NCI-H2196 (cell line): ENCODE measurements around the gene GMDS.

Experiments
- DNase-seq: peaks from one replicate; lab custom pipeline; 2025; ENCODE audit not compliant: unreplicated experiment; lab: John Stamatoyannopoulos, UW

The GMDS gene

DNA sequence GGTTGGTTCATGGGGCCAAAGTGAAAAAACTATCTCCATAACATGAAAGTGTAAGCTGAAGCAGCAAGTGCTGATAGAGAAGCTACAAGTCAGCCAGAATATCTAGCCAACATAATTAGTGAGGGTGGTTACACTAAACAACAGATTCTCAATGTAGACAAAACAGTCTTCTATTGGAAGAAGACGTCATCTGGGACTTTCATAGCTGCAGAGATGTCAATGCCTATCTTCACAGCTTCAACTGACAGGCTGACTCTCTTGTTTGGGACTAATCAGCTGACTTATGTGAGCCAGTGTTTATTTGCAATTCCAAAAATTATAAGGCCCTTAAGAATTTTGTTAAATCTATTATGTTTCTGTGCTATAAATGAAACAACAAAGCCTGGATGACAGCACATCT lies 63.2 kb downstream of the GMDS start:
- no peak for DNase-seq

DNA sequence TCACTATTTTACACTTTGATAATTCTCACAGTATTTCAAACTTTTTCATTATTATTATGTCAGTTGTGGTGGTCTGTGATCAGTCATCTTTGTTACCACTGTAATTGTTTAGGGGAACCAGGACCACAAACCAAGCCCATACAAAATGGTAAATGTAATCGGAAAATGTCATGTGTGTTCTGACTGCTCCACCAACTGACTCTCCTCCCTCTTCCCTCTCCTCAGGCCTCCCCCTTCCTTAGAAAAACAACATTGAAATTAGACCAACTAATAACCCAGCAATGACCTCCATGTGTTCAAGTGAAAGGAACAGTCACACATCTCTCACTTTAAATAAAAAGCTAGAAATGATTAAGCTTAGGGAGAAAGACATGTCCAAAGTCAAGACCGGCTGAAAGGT lies 63.8 kb downstream of the GMDS start:
- no peak for DNase-seq

DNA sequence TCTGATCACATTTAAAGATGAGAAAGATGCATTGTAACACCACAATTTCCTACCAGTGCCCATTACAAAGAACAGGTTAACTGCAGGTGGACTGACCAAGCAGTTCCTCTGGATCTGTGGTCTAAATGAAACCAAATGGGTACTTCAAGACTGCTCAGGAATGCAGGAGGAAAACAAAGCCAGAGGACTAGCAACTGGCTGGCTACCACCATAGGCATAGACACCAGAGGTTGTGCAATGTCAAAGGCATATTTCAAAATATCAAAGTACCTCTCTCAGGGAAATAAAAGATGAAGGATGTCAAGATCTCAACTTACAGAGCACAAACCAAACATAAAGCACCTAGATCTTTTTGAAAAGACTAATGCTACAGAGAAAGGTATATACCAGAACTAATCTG lies 65.5 kb downstream of the GMDS start:
- no peak for DNase-seq

DNA sequence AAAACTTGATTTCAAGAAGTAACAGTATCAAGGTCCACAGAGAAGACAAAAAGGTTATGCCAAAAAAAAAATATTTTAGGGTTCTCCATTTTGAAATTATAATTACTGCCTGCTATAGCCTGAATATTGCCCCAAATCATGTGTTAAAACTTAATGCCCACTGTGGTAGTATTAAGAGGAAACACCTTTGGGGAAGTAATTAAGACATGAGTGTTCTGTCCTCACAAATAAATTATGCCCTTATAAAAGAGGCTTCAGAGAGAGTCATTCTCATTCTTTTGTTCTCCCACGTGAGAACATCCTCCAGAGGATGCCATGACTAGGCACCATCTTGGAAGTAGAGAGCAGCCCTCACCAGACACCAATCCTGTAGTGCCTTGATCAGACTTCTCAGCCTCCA lies 66.2 kb downstream of the GMDS start:
- no peak for DNase-seq

DNA sequence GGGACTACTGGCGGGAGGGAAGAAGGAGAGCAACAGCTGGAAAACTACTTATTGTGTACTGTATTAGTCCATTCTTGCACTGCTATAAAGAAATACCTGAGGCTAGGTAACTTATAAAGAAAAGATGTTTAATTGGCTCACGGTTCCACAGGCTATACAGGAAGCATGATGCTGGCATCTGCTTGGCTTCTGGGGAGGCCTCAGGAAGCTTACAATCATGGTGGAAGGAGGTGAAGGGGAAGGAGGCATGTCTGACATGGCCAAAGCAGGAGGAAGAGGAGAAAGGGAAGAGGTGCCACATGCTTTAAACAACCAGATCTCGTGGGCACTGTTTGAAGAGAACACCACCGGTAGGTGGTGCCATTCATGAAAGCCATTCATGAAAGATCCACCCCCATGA lies 67.3 kb downstream of the GMDS start:
- DNase-seq = no peak

DNA sequence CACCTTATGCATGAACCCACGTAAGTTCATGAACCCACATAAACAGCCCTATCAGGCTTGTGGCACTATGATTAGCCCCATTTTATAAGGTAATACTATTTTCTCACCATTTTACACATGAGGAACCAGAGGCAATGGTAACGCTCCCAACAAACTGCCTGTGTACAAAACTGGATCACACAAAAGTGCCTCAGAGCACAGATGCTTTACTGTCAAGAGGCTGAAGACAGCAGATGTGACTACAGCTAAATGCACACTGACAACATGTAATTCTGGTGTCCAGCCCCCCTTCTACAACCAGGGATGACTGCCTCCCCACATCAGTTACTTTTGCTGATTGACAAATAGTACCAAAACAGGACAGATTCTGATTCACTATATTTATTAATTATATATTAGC lies 69.6 kb downstream of the GMDS start:
- no peak for DNase-seq

DNA sequence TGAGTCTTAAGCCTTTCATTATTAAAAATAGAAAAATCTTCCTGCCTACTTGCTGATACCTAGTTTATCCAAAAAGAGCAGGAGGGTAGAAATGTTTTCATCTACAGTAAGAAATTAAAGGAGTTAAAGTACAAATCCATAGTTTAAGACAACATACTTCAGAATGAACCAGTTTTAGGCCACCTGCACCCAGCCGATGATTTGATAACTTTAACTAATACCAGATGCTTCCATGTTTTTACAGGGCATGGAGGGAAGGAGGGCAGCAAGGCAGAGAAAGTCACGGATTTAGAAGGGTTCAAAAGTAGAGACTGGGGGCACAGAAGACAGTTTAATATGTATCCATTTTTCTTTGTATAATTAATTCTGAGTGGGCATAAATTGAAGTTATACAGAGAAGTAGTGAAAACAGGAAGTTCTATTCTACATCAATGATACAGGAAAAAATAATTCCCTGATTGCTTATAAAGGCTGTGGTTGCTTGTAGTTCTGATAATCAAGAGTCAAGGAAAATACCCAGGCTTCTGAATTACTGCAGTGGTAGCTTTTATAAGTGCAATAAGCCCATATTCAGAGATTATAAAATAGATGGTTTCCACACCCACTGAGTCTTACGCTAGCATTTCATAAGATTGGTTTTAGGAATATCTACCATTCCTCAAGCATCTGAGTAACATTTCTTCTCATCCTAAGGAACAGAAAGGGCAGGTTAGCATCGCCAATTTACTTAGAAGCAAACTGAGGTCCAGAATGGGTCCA lies 72.0 kb downstream of the GMDS start:
- no peak for DNase-seq

DNA sequence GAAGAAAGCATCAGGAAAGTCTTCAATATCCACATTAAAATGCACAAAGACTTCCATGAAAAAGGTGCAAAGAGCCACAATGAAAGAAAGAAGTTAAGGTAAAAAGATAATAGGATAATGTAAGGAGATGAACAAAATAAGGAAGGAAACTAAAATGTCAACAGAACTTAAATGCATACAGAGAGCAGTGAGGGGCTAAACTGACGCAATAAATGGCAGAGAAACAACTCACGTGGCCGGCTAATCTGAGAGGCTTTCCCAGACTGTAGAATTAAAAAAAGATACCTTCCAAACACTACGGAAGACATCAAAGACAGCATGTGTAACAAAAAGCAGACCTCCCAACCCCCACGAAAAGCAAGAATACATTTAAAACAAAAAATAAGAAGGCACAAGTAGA lies 73.7 kb downstream of the GMDS start:
- DNase-seq = no peak

DNA sequence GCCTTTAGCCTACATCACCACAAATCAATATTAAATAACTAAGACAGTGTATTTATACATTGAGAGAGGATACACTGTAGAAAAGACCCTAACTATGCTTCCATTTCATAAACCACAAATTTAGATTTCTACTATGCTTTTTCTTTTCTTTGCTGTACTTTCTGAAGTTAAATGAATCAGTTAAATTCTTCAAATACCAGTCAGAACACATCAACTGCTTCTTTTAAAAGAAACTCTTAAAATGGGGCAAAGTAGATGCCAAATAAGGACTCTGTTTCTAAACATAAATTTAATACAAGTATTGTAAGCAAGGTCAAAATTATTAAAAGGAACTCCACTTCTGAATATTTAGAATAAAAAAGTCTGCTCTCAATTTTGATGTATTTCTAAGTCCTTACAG lies 76.9 kb downstream of the GMDS start:
- DNase-seq = no peak

DNA sequence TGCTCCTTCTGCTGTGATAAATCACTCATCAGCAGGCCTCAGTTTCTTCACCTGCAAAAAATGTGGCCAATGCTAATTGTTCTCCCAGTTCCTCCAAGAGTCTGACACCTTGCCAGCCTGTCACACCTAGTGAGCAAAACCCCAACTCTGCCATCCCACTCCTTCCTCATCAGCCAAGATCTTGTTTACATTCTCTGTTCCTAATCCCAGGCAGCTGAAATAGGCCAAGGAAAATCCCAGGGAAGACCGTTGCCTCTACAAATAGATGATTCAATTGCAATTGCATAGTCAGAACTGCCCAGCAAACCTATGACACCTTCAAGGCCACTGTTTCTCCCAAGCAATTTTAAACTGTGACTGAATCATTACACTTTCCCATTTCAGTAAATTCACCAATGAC lies 78.7 kb downstream of the GMDS start:
- no peak for DNase-seq

DNA sequence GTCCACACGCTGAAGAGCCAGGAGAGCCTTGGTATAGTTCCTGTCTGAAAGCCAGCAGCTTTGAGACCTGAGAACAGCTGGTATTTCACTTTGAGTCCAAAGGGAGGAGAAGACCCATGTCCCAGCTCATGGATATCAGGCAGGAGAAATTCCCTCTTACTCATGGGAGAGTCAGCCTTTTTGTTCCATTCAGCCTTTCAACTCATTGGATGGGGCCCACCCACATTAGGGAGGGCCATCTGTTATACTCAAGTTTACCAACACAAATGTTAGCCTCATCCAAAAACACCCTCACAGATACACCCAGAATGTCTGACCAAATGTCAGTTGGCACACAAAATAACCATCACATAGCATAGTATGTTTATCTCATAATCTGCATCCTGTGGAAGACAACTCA lies 80.1 kb downstream of the GMDS start:
- no peak for DNase-seq

DNA sequence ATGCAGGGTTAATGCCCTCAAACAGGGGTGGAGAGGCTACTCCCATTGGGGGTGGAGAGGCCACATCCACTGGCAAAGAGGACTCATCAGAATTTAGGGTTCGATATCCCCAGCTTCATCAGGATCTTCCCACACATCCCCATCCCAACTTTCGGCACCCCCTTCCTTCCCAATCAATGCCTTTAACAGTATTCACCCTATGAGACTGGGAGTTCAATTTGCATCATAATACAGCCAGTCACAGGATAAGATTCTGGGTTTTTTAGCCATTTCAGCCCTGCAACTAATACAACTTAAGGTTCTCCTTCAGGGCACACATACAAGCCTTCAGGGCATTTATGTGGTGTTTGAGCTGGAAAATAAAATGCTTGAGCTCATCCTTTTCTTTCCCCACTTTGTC lies 80.9 kb downstream of the GMDS start:
- no peak for DNase-seq

DNA sequence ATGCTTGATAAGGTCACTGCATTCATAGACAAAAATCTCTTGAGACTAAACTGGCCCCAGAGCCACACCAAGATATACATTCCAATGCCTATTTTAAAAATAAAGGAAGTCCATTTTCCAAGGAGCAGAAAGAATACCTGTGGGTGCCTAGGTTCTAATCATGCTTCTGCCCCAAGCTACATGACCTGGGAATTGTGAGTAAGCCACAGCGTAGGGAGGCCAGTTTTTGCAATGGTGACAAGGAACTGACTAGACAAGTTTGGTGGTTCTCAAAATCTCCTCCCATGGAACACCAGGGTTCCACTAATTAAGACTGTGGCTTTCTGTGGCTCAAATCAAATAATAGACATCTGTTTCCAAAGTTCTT lies 83.3 kb downstream of the GMDS start:
- DNase-seq = no peak

DNA sequence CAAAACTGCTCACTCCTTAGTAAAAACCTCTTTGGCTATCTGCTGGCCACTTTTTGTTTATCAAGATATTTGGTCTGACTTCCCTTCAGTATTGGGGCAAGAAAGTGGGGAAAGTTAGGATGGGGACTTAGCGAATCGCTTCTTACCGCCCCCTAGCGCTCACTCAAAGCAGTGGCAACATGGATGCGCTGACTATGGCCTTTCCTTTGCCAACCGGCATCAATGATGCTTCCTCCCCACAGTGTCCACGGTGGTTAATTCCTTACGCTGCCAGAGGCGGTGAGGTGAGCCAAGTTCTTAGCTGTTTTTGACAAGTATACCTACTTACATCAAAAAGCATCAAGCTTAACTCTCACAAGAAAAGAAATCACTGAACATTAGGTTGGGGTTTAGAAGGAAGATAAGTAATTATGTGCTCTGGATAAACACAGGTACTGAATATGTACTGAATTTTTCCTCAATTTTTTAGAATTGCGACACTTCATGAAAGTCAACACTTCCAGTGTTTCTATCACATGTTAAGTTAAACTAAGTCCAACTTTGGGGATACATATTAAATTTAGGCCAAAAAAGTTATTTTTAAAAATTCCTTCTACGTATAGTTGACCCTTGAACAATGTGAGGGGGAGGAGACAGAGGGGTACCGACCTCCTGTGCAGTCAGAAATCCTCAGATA lies 86.7 kb downstream of the GMDS start:
- DNase-seq = no peak

DNA sequence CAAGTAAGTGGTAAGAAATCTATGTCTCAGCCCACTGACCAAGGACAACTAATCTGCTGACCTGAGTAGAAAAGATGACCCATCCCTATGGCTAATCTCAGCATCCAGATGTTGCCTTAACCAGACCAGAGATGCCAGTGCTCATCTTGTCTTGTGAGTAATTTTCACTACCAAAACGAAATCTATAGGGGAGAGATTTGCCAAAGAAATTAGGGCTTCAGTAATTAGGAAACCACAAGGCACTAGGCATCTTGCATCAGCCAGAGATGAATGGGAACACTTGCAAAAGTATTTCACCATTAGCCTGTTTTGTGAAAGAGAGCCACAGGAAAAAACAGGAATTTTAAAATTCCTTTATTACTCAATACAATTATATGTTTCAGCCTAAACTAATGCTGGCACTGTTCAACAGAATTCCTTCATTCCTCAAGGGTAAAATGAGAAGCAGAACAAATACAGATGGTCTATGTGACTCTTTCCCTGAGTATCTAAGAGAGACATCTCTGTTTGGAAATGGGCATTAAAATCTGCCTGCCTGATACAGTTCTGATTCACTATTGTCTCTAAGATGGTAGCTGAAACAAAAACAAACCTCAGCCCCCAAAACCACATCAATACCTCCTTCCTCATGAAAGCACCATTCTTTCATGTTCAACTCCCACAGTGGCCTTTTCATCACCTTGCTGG lies 87.8 kb downstream of the GMDS start:
- no peak for DNase-seq

DNA sequence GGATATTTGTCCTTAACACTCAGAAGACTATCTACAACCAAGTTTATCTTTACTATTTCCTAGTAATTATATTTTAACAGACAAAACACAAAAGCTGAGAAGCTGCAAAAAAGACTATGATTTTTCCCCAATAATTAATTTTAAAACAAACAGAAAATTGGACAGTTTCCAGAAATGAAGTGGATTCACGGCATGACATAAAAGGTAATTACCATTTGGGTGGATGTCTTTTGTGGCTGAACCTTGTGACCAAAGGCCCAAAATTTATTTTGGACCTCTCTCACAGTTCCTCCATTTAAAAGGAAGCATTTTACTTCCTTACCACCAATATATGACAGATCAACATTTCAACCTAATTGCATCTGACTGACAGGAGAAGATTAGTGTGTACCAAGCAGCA lies 90.2 kb downstream of the GMDS start:
- peak; percentile 18 for DNase-seq

DNA sequence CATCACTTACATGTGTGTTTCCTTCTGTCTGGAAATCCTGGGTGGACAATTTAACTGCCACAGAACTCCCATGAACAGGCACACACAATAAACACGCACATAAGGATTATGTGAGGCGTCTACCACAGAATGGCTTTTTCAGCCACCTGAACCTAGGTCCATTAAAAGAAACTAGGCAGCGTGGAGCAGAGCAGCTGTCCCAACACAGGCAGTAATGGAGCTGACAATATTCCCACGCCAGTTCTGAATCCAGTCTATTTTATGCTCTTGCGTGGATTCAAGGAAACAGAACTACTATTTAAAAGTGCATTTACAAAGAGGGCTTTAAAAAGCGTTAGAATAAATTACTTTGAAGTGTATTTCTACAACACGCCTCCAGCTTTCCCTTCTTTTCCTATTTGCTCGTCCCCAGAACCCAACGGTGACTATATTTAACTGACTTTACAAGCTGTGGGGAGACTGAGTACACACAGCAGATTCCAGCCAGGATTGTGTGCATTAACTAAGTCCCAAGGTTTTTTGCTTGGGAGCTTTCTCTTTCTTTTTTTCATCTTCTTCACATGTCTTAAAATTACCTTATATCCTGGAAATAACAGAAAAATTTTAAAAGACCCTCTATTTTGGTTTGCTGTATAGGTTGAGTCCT lies 95.9 kb downstream of the GMDS start:
- DNase-seq = no peak

DNA sequence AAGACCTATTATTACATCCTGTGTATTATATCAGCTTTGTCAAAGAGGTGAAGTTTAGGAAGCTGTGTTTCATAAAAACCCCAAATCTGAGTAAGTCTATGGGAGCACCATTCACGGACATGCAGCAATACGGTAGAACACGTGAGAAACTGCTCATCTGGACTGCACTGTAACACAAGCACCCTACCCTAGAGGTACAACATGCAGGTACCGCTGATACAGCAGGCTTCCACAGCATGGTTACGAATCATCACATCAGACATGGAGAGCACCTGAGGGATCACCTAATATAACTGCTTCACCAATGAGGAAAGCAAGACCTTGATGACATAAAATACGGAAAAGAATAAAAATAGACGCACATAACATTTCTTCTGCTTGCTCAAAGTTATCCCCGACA lies 96.7 kb downstream of the GMDS start:
- no peak for DNase-seq

DNA sequence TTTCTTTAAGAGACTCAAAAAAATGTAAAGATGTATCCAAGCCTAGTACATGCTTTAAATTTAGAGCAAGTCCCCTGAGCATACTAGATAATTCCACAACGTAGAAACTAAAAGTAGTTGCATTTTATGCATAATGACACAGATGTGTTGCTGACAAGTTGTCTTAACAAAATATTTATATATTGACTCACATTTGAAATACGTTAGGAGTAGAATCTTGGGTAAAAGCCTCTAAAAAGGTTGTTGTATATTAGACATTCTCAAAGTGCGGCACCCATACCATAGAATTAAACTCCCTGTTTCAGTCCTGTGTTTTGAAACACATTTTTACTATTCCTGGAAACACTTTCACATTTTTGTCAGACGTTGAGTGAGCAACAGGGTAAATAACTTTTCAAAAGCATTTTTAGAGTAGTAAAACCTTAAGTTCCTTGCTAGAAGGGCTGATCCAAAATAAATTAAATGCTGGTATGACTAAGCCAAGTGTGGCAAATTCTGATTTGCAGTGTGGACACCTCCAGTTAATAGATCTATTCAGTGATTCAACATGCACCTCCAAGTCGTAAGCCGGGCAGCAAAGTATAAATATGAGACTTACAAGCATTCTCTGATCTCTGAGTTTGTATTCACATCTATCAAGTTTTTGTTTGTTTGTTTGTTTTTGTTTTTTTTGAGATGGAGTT lies 97.5 kb downstream of the GMDS start:
- DNase-seq = no peak

DNA sequence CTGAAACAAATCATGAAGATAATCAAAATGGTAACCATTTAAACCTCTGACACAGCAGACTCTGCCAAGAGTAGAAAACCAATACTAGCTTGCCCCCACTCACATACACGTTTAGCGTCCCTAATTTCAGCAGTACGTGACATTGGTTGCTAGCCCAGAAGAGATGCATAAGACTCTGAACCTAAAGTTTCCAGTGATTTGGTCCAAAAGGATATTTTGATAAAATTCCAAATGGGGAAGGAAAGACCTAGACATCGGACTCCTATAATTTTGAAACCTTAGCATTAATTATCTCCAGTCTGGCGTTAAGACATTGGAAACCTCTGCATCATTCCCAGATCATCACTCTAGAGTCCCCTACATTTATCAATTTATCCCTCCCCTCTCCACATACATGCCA lies 98.1 kb downstream of the GMDS start:
- no peak for DNase-seq

DNA sequence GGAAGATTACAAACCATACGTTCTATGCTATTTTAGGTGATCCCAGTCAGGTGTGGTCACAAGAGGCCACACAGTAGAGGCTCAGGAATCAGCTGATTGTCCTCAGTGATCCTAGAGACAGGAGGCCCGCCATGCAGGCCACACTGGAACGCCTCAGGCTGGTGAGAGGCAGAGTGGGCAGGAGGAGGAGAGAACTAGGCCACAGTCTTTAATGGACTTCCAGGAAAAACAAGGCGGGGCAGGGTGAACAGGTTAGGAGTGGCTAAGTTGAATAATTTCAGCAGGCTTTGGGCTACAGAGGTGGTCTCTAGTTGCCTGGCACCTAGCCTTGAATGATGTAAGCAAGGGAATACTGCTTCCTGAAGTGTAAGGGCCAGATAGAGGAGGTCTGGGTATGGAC lies 101.2 kb downstream of the GMDS start:
- DNase-seq = no peak
